Sigmoid colon (tissue), 4 donors: Measurements from ENCODE around the gene GNB5.

ENCODE experiments used
- CTCF ChIP-seq, 4 experiments: fragments of 450-650 bp in 3 of 4; fragments of 200-600 bp in 1 of 4; IDR thresholded peaks; one replicate each; pipeline ENCODE4 v1.5.1; 2016 to 2019; ENCODE audit warnings: antibody characterized with exemption in 4 of 4, mild to moderate bottlenecking in 3 of 4, moderate library complexity in 2 of 4
- POLR2AphosphoS5 ChIP-seq, 4 donors: sonication (generic); formaldehyde crosslinking; IDR thresholded peaks; one replicate each; pipeline ENCODE4 v1.6.1; 2017; ENCODE audit warnings: antibody characterized with exemption in 4 of 4

GRCh38 chr15:52206446-52206845, 15.3 kb upstream of the GNB5 start:
- TF ChIP-seq CTCF (IDR thresholded peaks at IDR 0.05) (no peak), POLR2AphosphoS5 (IDR thresholded peaks at IDR 0.05) (no peak)
